H1 (cell line): ENCODE measurements around the gene CTSA. TPM values are rescaled to one million over a fixed set of nuclear protein-coding genes. Genes with fewer than 3 reads are reported as not detected.
A peak's percentile ranks its signal among the peaks of the same experiment; 100 is the strongest.

Source experiments
- CTCF ChIA-PET: fragments of 300-600 bp; sonication (Branson Sonifier 250); formaldehyde crosslinking; loops from one replicate; lab custom pipeline; 2021; ENCODE audit not compliant: partially characterized antibody; lab: Charles Lee
- POLR2A ChIA-PET: fragments of 300-600 bp; sonication (Branson Sonifier 250); formaldehyde crosslinking; loops from one replicate; lab custom pipeline; 2021; ENCODE audit warnings: inconsistent platforms; ENCODE audit not compliant: partially characterized antibody; lab: Charles Lee
- DNase-seq, 2 experiments: peaks; one replicate each; pipeline versions ENCODE4 v3.0.0 to v3.0.0-alpha.2; 2010 to 2022; ENCODE audit warnings: low spot score in 2 of 2, low read depth in 1 of 2, mixed read lengths in 1 of 2
- FAIRE-seq: peaks from 2 replicates; lab custom pipeline; 2011; peaks lifted over from hg19 to GRCh38; lab: Jason Lieb, UNC
- H2AFZ ChIP-seq: 2 replicates; pipeline ENCODE4 v1.8.1; 2012; ENCODE audit warnings: low read length, inconsistent platforms
- H2AK5ac ChIP-seq: 2 replicates; pipeline ENCODE4 v1.6.1; 2013; ENCODE audit warnings: low read depth, low read length
- H2BK120ac ChIP-seq: replicated peaks from 2 replicates; pipeline ENCODE3; 2013; ENCODE audit warnings: low read depth, low read length, inconsistent platforms
- H2BK12ac ChIP-seq: 2 replicates; pipeline ENCODE4 v1.6.1; 2013; ENCODE audit warnings: low read depth, low read length
- H2BK15ac ChIP-seq: 2 replicates; pipeline ENCODE4 v1.6.1; 2013; ENCODE audit warnings: low read length
- H2BK20ac ChIP-seq: 2 replicates; pipeline ENCODE4 v1.6.1; 2013; ENCODE audit warnings: low read length
- H2BK5ac ChIP-seq: 2 replicates; pipeline ENCODE4 v1.6.1; 2013; ENCODE audit warnings: low read depth, low read length
- H3K14ac ChIP-seq: 2 replicates; pipeline ENCODE4 v1.6.1; 2013; ENCODE audit warnings: inconsistent platforms; ENCODE audit not compliant: insufficient read length
- H3K18ac ChIP-seq: 2 replicates; pipeline ENCODE4 v1.6.1; 2013; ENCODE audit warnings: low read length; ENCODE audit errors: extremely low read depth
- H3K23ac ChIP-seq: 2 replicates; pipeline ENCODE4 v1.6.1; 2013; ENCODE audit warnings: inconsistent platforms; ENCODE audit not compliant: insufficient read length
- H3K23me2 ChIP-seq: 2 replicates; pipeline ENCODE4 v1.6.1; 2013; ENCODE audit warnings: low read depth, low read length
- H3K27ac ChIP-seq: 2 replicates; pipeline ENCODE4 v1.6.1; 2011; ENCODE audit warnings: low read depth, low read length, inconsistent platforms
- H3K27me3 ChIP-seq, 4 experiments: replicated peaks in 1 of 4; 1 replicate in 1 of 4; 2 replicates in 3 of 4; pipeline versions ENCODE4 v1.6.1 to v1.8.1; 2011 to 2013; ENCODE audit warnings: low read length in 3 of 4, mild to moderate bottlenecking in 3 of 4, inconsistent platforms in 2 of 4, mixed read lengths in 2 of 4, moderate library complexity in 1 of 4; ENCODE audit not compliant: control insufficient read depth in 3 of 4, insufficient read depth in 3 of 4; ENCODE audit errors: extremely low read depth in 1 of 4
- H3K36me3 ChIP-seq, 4 experiments: 2 replicates each; pipeline versions ENCODE4 v1.6.1 to v1.8.1; 2011 to 2013; ENCODE audit warnings: mild to moderate bottlenecking in 4 of 4, low read length in 3 of 4, moderate library complexity in 2 of 4, control low read depth in 1 of 4, inconsistent platforms in 1 of 4; ENCODE audit not compliant: insufficient read depth in 4 of 4, control insufficient read depth in 2 of 4
- H3K4ac ChIP-seq: replicated peaks from 2 replicates; pipeline ENCODE3; 2013; ENCODE audit warnings: low read length, low read depth, mixed read lengths, inconsistent platforms; ENCODE audit not compliant: insufficient read length
- H3K4me1 ChIP-seq, 4 experiments: replicated peaks in 1 of 4; 1 replicate in 1 of 4; 2 replicates in 3 of 4; pipeline versions ENCODE4 v1.6.1 to v1.8.1; 2011 to 2013; ENCODE audit warnings: low read length in 3 of 4, inconsistent platforms in 2 of 4, mixed read lengths in 1 of 4; ENCODE audit not compliant: insufficient read depth in 4 of 4, control insufficient read depth in 3 of 4
- H3K4me2 ChIP-seq, 2 experiments: 2 replicates each; pipeline versions ENCODE4 v1.6.1 to v1.8.1; 2011 to 2013; ENCODE audit warnings: low read depth in 2 of 2, low read length in 2 of 2, control low read depth in 1 of 2, inconsistent platforms in 1 of 2, mild to moderate bottlenecking in 1 of 2; ENCODE audit not compliant: insufficient read depth in 1 of 2
- H3K4me3 ChIP-seq, 4 experiments: fragments of 200-600, 300-600 bp in 1 of 4; sonication (generic), shearing (Covaris generic), sonication (Bioruptor Twin) in 1 of 4; 2 replicates each; pipeline versions ENCODE4 v1.5.1 to v1.8.1; 2011 to 2016; ENCODE audit warnings: low read length in 4 of 4, low read depth in 3 of 4, control low read depth in 2 of 4, inconsistent platforms in 2 of 4, mild to moderate bottlenecking in 2 of 4, mixed read lengths in 1 of 4, moderate library complexity in 1 of 4; ENCODE audit not compliant: insufficient read depth in 2 of 4; ENCODE audit errors: extremely low read depth in 1 of 4
- H3K56ac ChIP-seq: replicated peaks from 2 replicates; pipeline ENCODE3; 2013; ENCODE audit warnings: low read depth, mild to moderate bottlenecking, mixed read lengths, low read length, inconsistent platforms; ENCODE audit not compliant: insufficient read length
- H3K79me1 ChIP-seq: 2 replicates; pipeline ENCODE4 v1.6.1; 2013; ENCODE audit warnings: low read depth, low read length, control low read depth
- H3K79me2 ChIP-seq, 2 experiments: 2 replicates each; pipeline versions ENCODE4 v1.6.1 to v1.8.1; 2012 to 2013; ENCODE audit warnings: low read length in 2 of 2, mild to moderate bottlenecking in 2 of 2, inconsistent platforms in 1 of 2; ENCODE audit not compliant: insufficient read depth in 2 of 2, control insufficient read depth in 1 of 2
- H3K9ac ChIP-seq, 4 experiments: replicated peaks in 1 of 4; 1 replicate in 1 of 4; 2 replicates in 3 of 4; pipeline versions ENCODE4 v1.6.1 to v1.8.1; 2011 to 2013; ENCODE audit warnings: low read depth in 3 of 4, low read length in 3 of 4, control low read depth in 2 of 4, mild to moderate bottlenecking in 2 of 4, moderate library complexity in 2 of 4, inconsistent platforms in 1 of 4; ENCODE audit errors: extremely low read depth in 1 of 4
- H3K9me3 ChIP-seq, 2 experiments: 2 replicates each; pipeline versions ENCODE4 v1.6.1 to v1.8.1; 2012 to 2013; ENCODE audit warnings: mild to moderate bottlenecking in 2 of 2, moderate library complexity in 2 of 2, control low read depth in 1 of 2, inconsistent platforms in 1 of 2, low read depth in 1 of 2, low read length in 1 of 2, mixed read lengths in 1 of 2; ENCODE audit not compliant: insufficient read depth in 2 of 2
- H4K20me1 ChIP-seq, 2 experiments: replicated peaks in 1 of 2; 2 replicates each; pipeline versions ENCODE3 to v1.8.1; 2011 to 2013; ENCODE audit warnings: inconsistent platforms in 2 of 2, low read length in 2 of 2, mild to moderate bottlenecking in 1 of 2; ENCODE audit not compliant: insufficient read depth in 2 of 2, control insufficient read depth in 1 of 2
- H4K5ac ChIP-seq: 2 replicates; pipeline ENCODE4 v1.6.1; 2013; ENCODE audit warnings: low read length, low read depth, mixed read lengths, inconsistent platforms; ENCODE audit not compliant: insufficient read length
- H4K8ac ChIP-seq: 2 replicates; pipeline ENCODE4 v1.8.0; 2013; ENCODE audit warnings: mild to moderate bottlenecking, moderate library complexity, low read length, inconsistent platforms; ENCODE audit not compliant: insufficient read depth; ENCODE audit errors: extremely low read depth
- H4K91ac ChIP-seq: replicated peaks from 2 replicates; pipeline ENCODE3; 2013; ENCODE audit warnings: low read length, mixed read lengths, inconsistent platforms; ENCODE audit not compliant: insufficient read length
- CEBPB ChIP-seq: IDR thresholded peaks from 2 replicates; pipeline ENCODE4 v1.6.1; 2012; ENCODE audit warnings: low read depth, low read length
- EGR1 ChIP-seq: IDR thresholded peaks from 2 replicates; pipeline ENCODE4 v1.6.1; 2011; ENCODE audit warnings: low read depth, low read length, borderline replicate concordance
- WGBS, 2 experiments: shearing (Covaris generic) in 1 of 2; methylation state at CpG; one replicate each; pipeline versions ENCODE4 v1.1.6 to v1.1.7; 2013 to 2015; ENCODE audit warnings: low lambda C conversion rate in 2 of 2, mixed read lengths in 2 of 2, inconsistent platforms in 1 of 2, low coverage in 1 of 2, missing lambda C conversion rate in 1 of 2; ENCODE audit not compliant: insufficient replicate concordance in 2 of 2, insufficient coverage in 1 of 2, insufficient read length in 1 of 2; ENCODE audit errors: extremely low coverage in 1 of 2, missing lambda C conversion rate in 1 of 2; 5-methylcytosine and 5-hydroxymethylcytosine counted together
- polyA plus RNA-seq, 7 experiments: library from polyadenylated mRNA; depleted of rRNA in 3 of 7; stranded (reverse) in 5 of 7; unstranded in 2 of 7; fragments of >200 nt in 5 of 7; fragments of 200-250 nt in 2 of 7; gene quantifications; 1 replicate in 5 of 7; 2 replicates in 1 of 7; 4 replicates in 1 of 7; pipeline versions ENCODE4 v1.2.1 to v1.2.3, GENCODE V29; 2011 to 2013; ENCODE audit warnings: missing spikeins in 2 of 7, mixed read lengths in 2 of 7
- total RNA-seq: library from RNA; stranded (reverse); fragmentation: NEBNext Ultra II Directional; extraction: Animal tissue kit (Norgen Biotek cat#: 25700); gene quantifications from 2 replicates; pipeline ENCODE4 v1.2.1, GENCODE V29; 2021

Gene CTSA
- total and polyA plus RNA-seq, 2 of the 8 experiments (the other 6 are each of a cell fraction or from before 2014, with no cell fraction given), result 49.7 to 74.0 TPM

DNA sequence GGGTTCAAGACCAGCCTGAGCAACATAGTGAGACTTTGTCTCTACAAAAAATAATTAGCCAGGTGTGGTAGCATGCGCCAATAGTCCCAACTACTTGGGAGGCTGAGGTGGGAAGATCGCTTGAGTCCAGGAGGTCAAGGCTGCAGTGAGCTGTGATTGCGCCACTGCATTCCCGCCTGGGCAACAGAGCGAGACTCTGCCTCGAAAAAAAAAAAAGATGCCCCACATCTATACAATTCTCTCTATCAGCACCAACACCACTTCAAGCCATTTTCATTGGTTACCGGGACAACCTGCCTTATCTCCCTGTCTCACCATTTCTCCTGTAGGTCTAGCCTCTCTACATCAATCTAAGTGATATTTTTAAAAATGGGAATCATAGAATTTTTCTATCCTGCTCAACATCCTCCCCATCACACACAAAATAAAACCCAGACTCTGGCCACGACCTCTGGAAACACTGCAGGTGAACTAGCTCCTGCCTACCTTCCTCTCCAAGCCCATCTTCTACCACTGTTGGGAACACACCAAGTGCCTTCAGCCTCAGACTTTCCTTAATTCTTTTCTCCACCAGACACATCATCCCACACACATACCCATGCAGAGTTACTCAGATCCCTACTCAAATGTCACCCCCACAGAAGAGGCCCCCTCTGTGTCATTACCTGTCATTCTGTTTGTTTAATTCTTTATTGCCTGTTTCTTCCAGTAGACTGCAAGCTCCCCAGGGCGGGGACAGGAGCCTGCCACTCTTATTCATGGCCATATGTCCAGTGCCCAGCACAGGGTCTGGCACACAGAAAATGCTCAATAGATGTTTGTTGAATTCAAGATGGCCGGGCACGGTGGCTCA is 30.4 kb downstream of the CTSA start:
- no peak for DNase-seq
- no peak for FAIRE-seq

More for the DNA sequence above, 30.4 kb downstream of the CTSA start:
- Histone ChIP-seq H3K23me2 (no peaks in the 10 kb centered on the region), H3K27me3 (no peaks in the 10 kb centered on the region), H2BK120ac (no peak overlapping the region), H4K5ac (no peak overlapping the region), H3K4me3 (no peak overlapping the region), H2AK5ac (no peak overlapping the region), H3K79me1 (no peaks in the 10 kb centered on the region), H3K9ac (no peak overlapping the region), H3K4me2 (no peak overlapping the region), H2BK12ac (no peak overlapping the region), H4K20me1 (no peaks in the 10 kb centered on the region), H3K9me3 (no peaks in the 10 kb centered on the region), H3K79me2 (no peaks in the 10 kb centered on the region), H3K4ac (no peak overlapping the region), H4K8ac (no peak overlapping the region), H3K14ac (no peak overlapping the region), H3K36me3 (no peaks in the 10 kb centered on the region), H2BK5ac (no peak overlapping the region), H2BK20ac (no peak overlapping the region), H3K4me1 (peaks cover 3 to 7% (median 5%) of the 10 kb centered on the region in 4 experiments; a peak in 5 of 7 replicates), H3K23ac (no peak overlapping the region), H3K18ac (no peak overlapping the region), H3K27ac (no peak overlapping the region), H2AFZ (no peak overlapping the region), H4K91ac (no peak overlapping the region), H2BK15ac (peak overlapping the region; percentile 31; the same call in 1 of the 2 replicates), H3K56ac (no peak overlapping the region)
- ChIA-PET POLR2A (interaction anchor here (0.7 to 11.8 kb wide), 6 partner anchors 10 to 41 kb away, joined by 3 to 165 read pairs (median 3); partner anchors contain the start of genes CTSA, NEURL2, PCIF1 and PLTP), CTCF (interaction anchor here (0.6 kb wide), 1 partner anchor 17 kb away, joined by 3 read pairs; no protein-coding TSS in a partner anchor)
- 93% methylated on average over 11 of the region's 11 CpGs; no CpG with 5 or more reads in 1 of the 2 experiments for WGBS, 2 experiments
- TF ChIP-seq CEBPB (no peak), EGR1 (no peak)
